Mesendoderm (in vitro differentiated cells): ENCODE data around the gene GCNT1.
A peak's percentile ranks its signal among the peaks of the same experiment; 100 is the strongest.
"Not testable (repeated sequence)": the region's sequence is repeated elsewhere in the genome, so short reads cannot be mapped to it uniquely, and the experiment has no call there.

Experiments
- DNase-seq: peaks from one replicate; pipeline ENCODE4 v3.0.0; 2013
- H2AK5ac ChIP-seq: 2 replicates; pipeline ENCODE4 v1.6.1; 2013; ENCODE audit warnings: low read length, inconsistent platforms
- H2BK120ac ChIP-seq: 2 replicates; pipeline ENCODE4 v1.6.1; 2013; ENCODE audit warnings: low read depth, mild to moderate bottlenecking, low read length, moderate library complexity, mixed read lengths
- H2BK15ac ChIP-seq: replicated peaks from 2 replicates; pipeline ENCODE4 v1.6.1; 2013; ENCODE audit warnings: low read depth, mild to moderate bottlenecking, moderate library complexity
- H2BK5ac ChIP-seq: 2 replicates; pipeline ENCODE4 v1.6.1; 2013; ENCODE audit warnings: low read length, inconsistent platforms
- H3K18ac ChIP-seq: 2 replicates; pipeline ENCODE4 v1.6.1; 2013; ENCODE audit warnings: mild to moderate bottlenecking, low read length, mixed read lengths
- H3K23ac ChIP-seq: one replicate; pipeline ENCODE4 v1.6.1; 2013; ENCODE audit warnings: low read length
- H3K27ac ChIP-seq: 2 replicates; pipeline ENCODE4 v1.5.1; 2013; ENCODE audit warnings: low read depth, mild to moderate bottlenecking, inconsistent platforms, low read length, moderate library complexity
- H3K27me3 ChIP-seq: 2 replicates; pipeline ENCODE4 v1.6.1; 2013; ENCODE audit warnings: low read length, control low read depth, mild to moderate bottlenecking, inconsistent platforms; ENCODE audit not compliant: insufficient read depth, poor library complexity
- H3K36me3 ChIP-seq: 2 replicates; pipeline ENCODE4 v1.6.1; 2013; ENCODE audit warnings: low read length, inconsistent platforms; ENCODE audit not compliant: control insufficient read depth, insufficient read depth
- H3K4ac ChIP-seq: one replicate; pipeline ENCODE4 v1.6.1; 2013; ENCODE audit warnings: low read depth, mild to moderate bottlenecking, low read length, moderate library complexity
- H3K4me1 ChIP-seq: 2 replicates; pipeline ENCODE4 v1.6.1; 2013; ENCODE audit warnings: low read depth, low read length, inconsistent platforms; ENCODE audit not compliant: control insufficient read depth
- H3K4me2 ChIP-seq: 2 replicates; pipeline ENCODE4 v1.6.1; 2013; ENCODE audit warnings: low read length
- H3K4me3 ChIP-seq: 2 replicates; pipeline ENCODE4 v1.5.1; 2013; ENCODE audit warnings: mild to moderate bottlenecking, low read length
- H3K56ac ChIP-seq: one replicate; pipeline ENCODE4 v1.6.1; 2013; ENCODE audit warnings: low read length
- H3K79me1 ChIP-seq: 2 replicates; pipeline ENCODE4 v1.6.1; 2013; ENCODE audit warnings: low read length, inconsistent platforms
- H3K79me2 ChIP-seq: 2 replicates; pipeline ENCODE4 v1.6.1; 2013; ENCODE audit warnings: mild to moderate bottlenecking, low read length; ENCODE audit not compliant: control insufficient read depth, insufficient read depth
- H3K9ac ChIP-seq: 2 replicates; pipeline ENCODE4 v1.6.1; 2013; ENCODE audit warnings: low read length, inconsistent platforms
- H4K5ac ChIP-seq: one replicate; pipeline ENCODE4 v1.6.1; 2013; ENCODE audit warnings: low read length
- H4K8ac ChIP-seq: one replicate; pipeline ENCODE4 v1.6.1; 2013; ENCODE audit warnings: low read depth, mild to moderate bottlenecking, control low read depth, low read length, moderate library complexity
- WGBS: extraction: QIAGEN DNeasy Blood & Tissue Kit; methylation state at CpG from one replicate; pipeline ENCODE4 v1.1.7; 2013; ENCODE audit warnings: low lambda C conversion rate, missing lambda C conversion rate; ENCODE audit not compliant: insufficient coverage; ENCODE audit errors: extremely low coverage; 5-methylcytosine and 5-hydroxymethylcytosine counted together

GCNT1 gene

GRCh38 chr9:76426807-76427419, 32.1 kb upstream of the GCNT1 start:
- no peak for DNase-seq
- Histone ChIP-seq H3K23ac (no peak overlapping the region), H3K9ac (no peak overlapping the region), H3K27ac (no peak overlapping the region), H4K5ac (no peak overlapping the region), H2BK120ac (no peak overlapping the region), H4K8ac (no peak overlapping the region), H3K18ac (no peak overlapping the region), H3K79me1 (no peaks in the 10 kb centered on the region), H3K4ac (no peak overlapping the region), H3K79me2 (no peaks in the 10 kb centered on the region), H3K27me3 (no peaks in the 10 kb centered on the region), H3K4me1 (no peaks in the 10 kb centered on the region), H2BK5ac (no peak overlapping the region), H3K36me3 (no peaks in the 10 kb centered on the region), H3K56ac (no peak overlapping the region), H3K4me3 (no peak overlapping the region), H2AK5ac (no peak overlapping the region), H3K4me2 (no peak overlapping the region), H2BK15ac (no peak overlapping the region)
- WGBS = no CpG with 5 or more reads among the region's 7 CpGs

DNA sequence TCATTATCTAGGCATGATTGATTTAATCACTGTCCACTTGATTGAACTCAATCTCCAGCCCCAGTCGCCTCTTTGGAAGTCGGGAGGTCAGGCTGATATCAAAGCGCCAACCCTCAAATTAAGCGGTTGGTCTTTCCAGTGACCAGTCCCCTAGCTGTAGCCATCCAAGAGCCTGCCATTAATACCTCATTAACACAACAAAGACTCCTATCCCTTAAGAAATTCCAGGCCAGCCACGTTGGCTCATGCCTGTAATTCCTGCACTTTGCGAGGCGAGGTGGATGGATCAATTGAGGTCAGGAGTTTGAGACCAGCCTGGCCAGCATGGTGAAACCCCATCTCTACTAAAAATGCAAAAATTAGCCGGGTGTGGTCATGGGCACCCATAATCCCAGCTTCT, 27.4 kb upstream of the GCNT1 start:
- Histone ChIP-seq H3K4me1 (no peaks in the 10 kb centered on the region), H3K79me2 (no peaks in the 10 kb centered on the region), H3K79me1 (no peaks in the 10 kb centered on the region), H3K23ac (no peak overlapping the region), H3K18ac (no peak overlapping the region), H2AK5ac (no peak overlapping the region), H4K8ac (no peak overlapping the region), H3K27me3 (no peaks in the 10 kb centered on the region), H4K5ac (no peak overlapping the region), H3K9ac (no peak overlapping the region), H3K27ac (no peak overlapping the region), H2BK120ac (no peak overlapping the region), H3K36me3 (no peaks in the 10 kb centered on the region), H3K4me2 (no peak overlapping the region), H3K4me3 (no peak overlapping the region), H3K56ac (no peak overlapping the region), H3K4ac (no peak overlapping the region), H2BK15ac (no peak overlapping the region), H2BK5ac (no peak overlapping the region)
- WGBS = no CpG with 5 or more reads among the region's 8 CpGs
- DNase-seq = peak; percentile 84

GRCh38 chr9:76433406-76433805, 25.6 kb upstream of the GCNT1 start:
- H3K9ac ChIP-seq = no peak overlapping the region
- no peak overlapping the region for H2BK120ac ChIP-seq
- no peak overlapping the region for H4K5ac ChIP-seq
- no peak overlapping the region for H3K23ac ChIP-seq
- WGBS = no CpG with 5 or more reads among the region's 5 CpGs
- H3K18ac ChIP-seq = no peak overlapping the region
- no peak overlapping the region for H4K8ac ChIP-seq
- H3K36me3 ChIP-seq = no peaks in the 10 kb centered on the region
- H2AK5ac ChIP-seq = no peak overlapping the region
- no peak overlapping the region for H3K4ac ChIP-seq
- no peak overlapping the region for H3K27ac ChIP-seq
- H3K79me1 ChIP-seq = no peaks in the 10 kb centered on the region
- no peak overlapping the region for H2BK15ac ChIP-seq
- no peak overlapping the region for H2BK5ac ChIP-seq
- H3K27me3 ChIP-seq = no peaks in the 10 kb centered on the region
- H3K56ac ChIP-seq = no peak overlapping the region
- H3K4me3 ChIP-seq = no peak overlapping the region
- H3K4me2 ChIP-seq = no peak overlapping the region
- no peaks in the 10 kb centered on the region for H3K4me1 ChIP-seq
- H3K79me2 ChIP-seq = no peaks in the 10 kb centered on the region
- DNase-seq = no peak

- H3K79me2 ChIP-seq = no peaks in the 10 kb centered on the region
- H3K27ac ChIP-seq = no peak overlapping the region
- no peak overlapping the region for H3K23ac ChIP-seq
- no peaks in the 10 kb centered on the region for H3K27me3 ChIP-seq
- H2AK5ac ChIP-seq = no peak overlapping the region
- H3K9ac ChIP-seq = no peak overlapping the region
- H2BK120ac ChIP-seq = no peak overlapping the region
- no peak overlapping the region for H3K4ac ChIP-seq
- H3K4me2 ChIP-seq = no peak overlapping the region
- H3K79me1 ChIP-seq = no peaks in the 10 kb centered on the region
- no peak overlapping the region for H4K5ac ChIP-seq
- H3K4me1 ChIP-seq = no peaks in the 10 kb centered on the region
- DNase-seq = no peak
- no peak overlapping the region for H2BK5ac ChIP-seq
- no peak overlapping the region for H3K18ac ChIP-seq
- no peak overlapping the region for H2BK15ac ChIP-seq
- H4K8ac ChIP-seq = no peak overlapping the region
- no peak overlapping the region for H3K56ac ChIP-seq
- no peak overlapping the region for H3K4me3 ChIP-seq
- no peaks in the 10 kb centered on the region for H3K36me3 ChIP-seq
- WGBS = no CpG with 5 or more reads among the region's 3 CpGs
Measured at GRCh38 chr9:76433836-76434235, 25.1 kb upstream of the GCNT1 start.

- not testable (repeated sequence) for H3K27ac ChIP-seq, H3K9ac ChIP-seq, H3K56ac ChIP-seq, DNase-seq, H3K23ac ChIP-seq, H3K4ac ChIP-seq, H2AK5ac ChIP-seq, H3K4me1 ChIP-seq, H2BK5ac ChIP-seq, H3K79me2 ChIP-seq, H3K79me1 ChIP-seq, H2BK15ac ChIP-seq, H3K4me2 ChIP-seq, H3K4me3 ChIP-seq, H2BK120ac ChIP-seq, H4K8ac ChIP-seq, H3K27me3 ChIP-seq, H3K36me3 ChIP-seq, H4K5ac ChIP-seq, H3K18ac ChIP-seq
- no CpG with 5 or more reads among the region's 6 CpGs for WGBS
Measured at GRCh38 chr9:76434897-76435296, 24.1 kb upstream of the GCNT1 start.

GRCh38 chr9:76437017-76437699, 21.8 kb upstream of the GCNT1 start:
- H2BK120ac ChIP-seq, DNase-seq, H2BK15ac ChIP-seq, H3K4ac ChIP-seq, H4K5ac ChIP-seq, H3K4me3 ChIP-seq, H3K23ac ChIP-seq, H2BK5ac ChIP-seq, H3K4me1 ChIP-seq, H3K18ac ChIP-seq, H3K9ac ChIP-seq, H3K56ac ChIP-seq, H2AK5ac ChIP-seq, H3K4me2 ChIP-seq, H3K27me3 ChIP-seq, H3K79me1 ChIP-seq, H3K36me3 ChIP-seq, H3K27ac ChIP-seq, H3K79me2 ChIP-seq, H4K8ac ChIP-seq: not testable (repeated sequence)
- WGBS = no CpG with 5 or more reads among the region's 9 CpGs
